ENCODE results near the gene TAF15. TPM values are rescaled to one million over a fixed set of nuclear protein-coding genes. Genes with fewer than 3 reads are reported as not detected.

The TAF15 gene
- total and polyA plus RNA-seq, 10 of the 15 experiments (the other 5 are each of a cell fraction or from before 2014, with no cell fraction given) = 9.5 to 259 (median 40.4) TPM

DNA sequence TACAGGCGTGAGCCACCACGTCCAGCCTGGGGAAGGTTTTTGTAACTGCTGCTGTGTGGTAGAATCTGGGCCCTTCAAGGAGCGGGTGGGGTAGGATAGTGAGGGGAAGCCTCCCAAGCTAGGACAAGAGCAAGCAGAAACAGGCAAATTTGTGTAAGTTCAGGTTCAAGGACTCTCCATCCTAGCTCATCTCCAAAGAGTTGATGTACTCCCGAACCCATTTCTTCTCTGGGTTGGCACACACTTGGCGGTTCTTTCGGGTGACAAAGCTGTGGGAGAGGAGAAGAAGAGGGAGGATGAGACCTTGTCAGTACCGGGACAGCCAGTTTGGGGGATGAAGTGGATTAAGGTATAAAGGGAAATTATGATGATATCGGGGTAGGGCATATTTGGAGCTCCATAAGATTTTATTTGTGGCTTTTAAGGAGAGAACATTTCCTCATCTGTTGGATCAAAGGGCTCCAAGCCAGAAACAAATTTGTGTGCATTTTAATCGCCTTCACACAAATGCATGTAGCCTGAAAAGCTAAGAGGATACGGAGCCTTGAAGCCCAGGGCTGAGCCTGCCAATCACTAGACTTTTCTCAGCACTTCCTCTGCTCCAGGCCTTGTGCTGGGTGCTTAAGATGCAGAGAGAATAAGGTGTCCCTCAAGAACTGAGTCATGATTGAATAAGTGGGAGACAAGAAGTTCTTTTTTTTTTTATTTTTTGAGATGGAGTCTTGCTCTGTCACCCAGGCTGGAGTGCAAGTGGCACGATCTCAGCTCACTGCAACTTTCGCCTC lies 63.1 kb downstream of the TAF15 start:
- Histone ChIP-seq H2AFZ (ENCODE audit: control insufficient read depth, low read depth, low read length) (no peak overlapping the region), H3K9ac (ENCODE audit: control insufficient read depth, insufficient read depth, low read length) (no peak overlapping the region), H4K20me1 (ENCODE audit: control insufficient read depth, insufficient read depth) (no peaks in the 10 kb centered on the region), H3K27ac (ENCODE audit: control insufficient read depth, insufficient read depth) (no peak overlapping the region), H3K4me3 (no peak overlapping the region), H3K9me3 (replicated peaks; ENCODE audit: control insufficient read depth, insufficient read depth, low read length) (no peaks in the 10 kb centered on the region; the same call in 2 of the 3 replicates), H3K4me1 (ENCODE audit: control insufficient read depth, insufficient read depth, low read length) (peaks cover 16% of the 10 kb centered on the region), H3K36me3 (ENCODE audit: control insufficient read depth in 2 of 2, insufficient read depth in 2 of 2, low read length in 1 of 2) (no peaks in the 10 kb centered on the region), H3K4me2 (ENCODE audit: control insufficient read depth, insufficient read depth) (no peak overlapping the region), H3K79me2 (ENCODE audit: control insufficient read depth, insufficient read depth, low read length) (no peaks in the 10 kb centered on the region), H3K27me3 (replicated peaks in 1 of 2; ENCODE audit: control insufficient read depth in 2 of 2, insufficient read depth in 2 of 2, low read length in 1 of 2) (no peaks in the 10 kb centered on the region)
- FAIRE-seq (no peak), DNase-seq (ENCODE audit: low read depth, low spot score) (no peak), ATAC-seq (no peak)
- POLR2A ChIA-PET = interaction anchor here (0.6 to 1.3 kb wide), 4 partner anchors 8 to 34 kb away, joined by 3 to 4 read pairs (median 3); partner anchors contain the start of gene CCL5
- SMC1A ChIA-PET (ENCODE audit: uncharacterized antibody, unreplicated experiment) = interaction anchor here (2.6 to 14.1 kb wide), 2 partner anchors 8 to 22 kb away, joined by 8 to 155 read pairs; partner anchors contain the start of gene CCL5
- in situ Hi-C loops (cut with MboI) (no loop called here), intact Hi-C loops (cut with micrococcal nuclease; ENCODE audit: unreplicated experiment) (no loop called here)
- CTCF ChIA-PET = interaction anchor here (1.5 kb wide), 1 partner anchor 23 kb away, joined by 7 read pairs; no protein-coding TSS in a partner anchor
- 97% methylated on average over 12 of the region's 12 CpGs for WGBS (ENCODE audit: insufficient coverage, insufficient replicate concordance, low lambda C conversion rate, missing lambda C conversion rate)
- RAD21 ChIA-PET (ENCODE audit: unreplicated experiment) = no interaction called here
- TF ChIP-seq TCF7 (IDR thresholded peaks at IDR 0.05; ENCODE audit: borderline replicate concordance) (no peak), RFX5 (IDR thresholded peaks at IDR 0.05; ENCODE audit: low read depth, low read length) (no peak), CBFB (IDR thresholded peaks at IDR 0.05; ENCODE audit: low read depth) (no peak)
- TF ChIP-seq, protein P1, sequence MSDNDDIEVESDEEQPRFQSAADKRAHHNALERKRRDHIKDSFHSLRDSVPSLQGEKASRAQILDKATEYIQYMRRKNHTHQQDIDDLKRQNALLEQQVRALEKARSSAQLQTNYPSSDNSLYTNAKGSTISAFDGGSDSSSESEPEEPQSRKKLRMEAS (IDR thresholded peaks at IDR 0.05; ENCODE audit: low read depth, low read length) = no peak
- BruUV-seq (replicated peaks) = no TSS peak

All from GM12878 (cell line).